PC-9 (cell line): ENCODE measurements around the gene SPRR2E. TPM values are rescaled to one million over a fixed set of nuclear protein-coding genes. Genes with fewer than 3 reads are reported as not detected.

Source experiments
- BruUV-seq: library from RNA; stranded (reverse); fragments of 400-500 nt; replicated peaks from 2 replicates; lab custom pipeline; 2021; lab: Mats Ljungman, UMichigan
- CTCF ChIA-PET: fragments of 300-600 bp; sonication (Branson Sonifier 250); formaldehyde crosslinking; loops from one replicate; lab custom pipeline; 2022; ENCODE audit warnings: antibody characterized with exemption; lab: Charles Lee
- POLR2A ChIA-PET: fragments of 300-600 bp; sonication (Branson Sonifier 250); formaldehyde crosslinking; loops from one replicate; lab custom pipeline; 2022; ENCODE audit warnings: antibody characterized with exemption; ENCODE audit not compliant: unreplicated experiment; lab: Charles Lee
- DNase-seq, 2 experiments: peaks; one replicate each; pipeline versions ENCODE4 v3.0.0 to v3.0.0-alpha.2; 2015 to 2022; ENCODE audit warnings: mixed read lengths in 1 of 2
- H2AFZ ChIP-seq: fragments of 200-600 bp; sonication (generic); 2 replicates; pipeline ENCODE4 v1.8.1; 2017; ENCODE audit warnings: antibody characterized with exemption
- H3F3A ChIP-seq: fragments of 200-600 bp; sonication (generic); 2 replicates; pipeline ENCODE4 v1.8.1; 2017; ENCODE audit warnings: antibody characterized with exemption, mild to moderate bottlenecking, low read depth; ENCODE audit not compliant: insufficient read depth
- H3K27ac ChIP-seq: fragments of 200-600 bp; sonication (generic); 2 replicates; pipeline ENCODE4 v1.6.1; 2016; ENCODE audit warnings: mixed run types
- H3K27me3 ChIP-seq: fragments of 200-600 bp; sonication (generic); 2 replicates; pipeline ENCODE4 v1.6.1; 2016; ENCODE audit warnings: low read depth, mixed run types; ENCODE audit not compliant: insufficient read depth
- H3K36me3 ChIP-seq: fragments of 200-600 bp; sonication (generic); 2 replicates; pipeline ENCODE4 v1.6.1; 2016; ENCODE audit warnings: low read depth, mixed run types
- H3K4me1 ChIP-seq: fragments of 200-600 bp; sonication (generic); replicated peaks from 2 replicates; pipeline ENCODE4 v1.6.1; 2016; ENCODE audit warnings: mixed run types; ENCODE audit not compliant: insufficient read depth
- H3K4me2 ChIP-seq: fragments of 200-600 bp; sonication (generic); 2 replicates; pipeline ENCODE4 v1.6.1; 2017; ENCODE audit warnings: mixed run types
- H3K4me3 ChIP-seq: fragments of 200-600 bp; sonication (generic); 2 replicates; pipeline ENCODE4 v1.6.1; 2016; ENCODE audit warnings: mixed run types
- H3K79me2 ChIP-seq: fragments of 200-600 bp; sonication (generic); 2 replicates; pipeline ENCODE4 v1.6.1; 2017; ENCODE audit warnings: low read depth, mixed run types
- H3K9me2 ChIP-seq: fragments of 200-600 bp; sonication (generic); 2 replicates; pipeline ENCODE4 v1.8.1; 2017; ENCODE audit warnings: mild to moderate bottlenecking; ENCODE audit not compliant: insufficient read depth
- H3K9me3 ChIP-seq: fragments of 200-600 bp; sonication (generic); 2 replicates; pipeline ENCODE4 v1.8.1; 2016; ENCODE audit warnings: low read depth; ENCODE audit not compliant: insufficient read depth
- H4K20me1 ChIP-seq: fragments of 200-600 bp; sonication (generic); 2 replicates; pipeline ENCODE4 v1.8.1; 2017; ENCODE audit not compliant: insufficient read depth
- CTCF ChIP-seq: fragments of 200-600 bp; sonication (generic); conservative IDR thresholded peaks from 2 replicates; pipeline ENCODE4 v1.6.1; 2017; ENCODE audit warnings: mixed run types, antibody characterized with exemption, mild to moderate bottlenecking, moderate library complexity
- EZH2 ChIP-seq: fragments of 200-600 bp; sonication (generic); IDR thresholded peaks from 2 replicates; pipeline ENCODE4 v1.8.0; 2017; ENCODE audit warnings: antibody characterized with exemption, low read depth
- intact Hi-C: fragments of 100-400 bp; cut with micrococcal nuclease; formaldehyde crosslinking; loops from one replicate; pipeline ENCODE4 v1.10.0; 2022; ENCODE audit not compliant: unreplicated experiment
- total RNA-seq: library from RNA; stranded (reverse); gene quantifications from 2 replicates; pipeline ENCODE4 v1.2.3, GENCODE V29; 2021

Gene SPRR2E
- total RNA-seq, 1 experiment from 2014 or later = not detected

GRCh38 chr1:153100245-153100644 lies 5.9 kb upstream of the SPRR2E start:
- ChIA-PET POLR2A (no interaction called here), CTCF (no interaction called here)
- Histone ChIP-seq H3K4me2 (no peak overlapping the region), H4K20me1 (no peaks in the 10 kb centered on the region), H3K4me1 (peaks cover 7% of the 10 kb centered on the region; the same call in 1 of the 2 replicates), H3K4me3 (no peak overlapping the region), H3K27me3 (no peaks in the 10 kb centered on the region), H3K9me3 (peaks cover 4% of the 10 kb centered on the region), H3K27ac (peak overlapping the region; percentile 71), H2AFZ (no peak overlapping the region), H3F3A (peaks cover 12% of the 10 kb centered on the region), H3K79me2 (no peaks in the 10 kb centered on the region), H3K36me3 (no peaks in the 10 kb centered on the region), H3K9me2 (no peaks in the 10 kb centered on the region)
- peak; percentile 40 to 76 for DNase-seq
- intact Hi-C loops = no loop called here
- TF ChIP-seq CTCF = no peak
- no peak for TF ChIP-seq EZH2
- BruUV-seq = no TSS peak

GRCh38 chr1:153099461-153100045 lies 5.2 kb upstream of the SPRR2E start:
- intact Hi-C loops = no loop called here
- H3K4me3 ChIP-seq = no peak overlapping the region
- no peak for DNase-seq

GRCh38 chr1:153095764-153096163 lies 1.4 kb upstream of the SPRR2E start:
- H3K4me3 ChIP-seq = no peak overlapping the region
- no TSS peak for BruUV-seq
- H3K4me1 ChIP-seq = peaks cover 7% of the 10 kb centered on the region; the same call in 1 of the 2 replicates
- H3K9me3 ChIP-seq = peaks cover 2% of the 10 kb centered on the region; the same call in 1 of the 2 replicates
- ChIA-PET CTCF (no interaction called here), POLR2A (no interaction called here)
- intact Hi-C loops = no loop called here
- DNase-seq = no peak
- peaks cover 10% of the 10 kb centered on the region for H3F3A ChIP-seq
- H3K9me2 ChIP-seq = no peaks in the 10 kb centered on the region
- no peak overlapping the region for H3K4me2 ChIP-seq
- H3K27ac ChIP-seq = no peak overlapping the region
- no peaks in the 10 kb centered on the region for H3K79me2 ChIP-seq
- TF ChIP-seq CTCF (no peak), EZH2 (no peak)
- H2AFZ ChIP-seq = no peak overlapping the region
- H3K36me3 ChIP-seq = no peaks in the 10 kb centered on the region
- no peaks in the 10 kb centered on the region for H4K20me1 ChIP-seq
- H3K27me3 ChIP-seq = no peaks in the 10 kb centered on the region

More at GRCh38 chr1:153099461-153100045, 5.2 kb upstream of the SPRR2E start:
- Histone ChIP-seq H4K20me1 (no peaks in the 10 kb centered on the region), H3F3A (peaks cover 12% of the 10 kb centered on the region), H3K9me2 (no peaks in the 10 kb centered on the region), H3K36me3 (no peaks in the 10 kb centered on the region), H3K79me2 (no peaks in the 10 kb centered on the region), H3K27ac (peak overlapping the region; percentile 71), H3K9me3 (peaks cover 4% of the 10 kb centered on the region), H2AFZ (no peak overlapping the region), H3K27me3 (no peaks in the 10 kb centered on the region), H3K4me1 (peaks cover 7% of the 10 kb centered on the region; the same call in 1 of the 2 replicates), H3K4me2 (no peak overlapping the region)
- TF ChIP-seq EZH2 (no peak), CTCF (no peak)
- POLR2A ChIA-PET = no interaction called here
- CTCF ChIA-PET = no interaction called here
- BruUV-seq = no TSS peak
